HG03439 (cell line): ENCODE results near the gene GOLGA6D.
"Not testable (repeated sequence)": the region's sequence is repeated elsewhere in the genome, so short reads cannot be mapped to it uniquely, and the experiment has no call there.

Experiments used
- ATAC-seq: cut with Tn5 transposase; IDR thresholded peaks from one replicate; pipeline ENCODE4 v1.9.1; 2021; ENCODE audit warnings: mild to moderate bottlenecking, moderate library complexity; ENCODE audit not compliant: unreplicated experiment

GOLGA6D gene, protein sequence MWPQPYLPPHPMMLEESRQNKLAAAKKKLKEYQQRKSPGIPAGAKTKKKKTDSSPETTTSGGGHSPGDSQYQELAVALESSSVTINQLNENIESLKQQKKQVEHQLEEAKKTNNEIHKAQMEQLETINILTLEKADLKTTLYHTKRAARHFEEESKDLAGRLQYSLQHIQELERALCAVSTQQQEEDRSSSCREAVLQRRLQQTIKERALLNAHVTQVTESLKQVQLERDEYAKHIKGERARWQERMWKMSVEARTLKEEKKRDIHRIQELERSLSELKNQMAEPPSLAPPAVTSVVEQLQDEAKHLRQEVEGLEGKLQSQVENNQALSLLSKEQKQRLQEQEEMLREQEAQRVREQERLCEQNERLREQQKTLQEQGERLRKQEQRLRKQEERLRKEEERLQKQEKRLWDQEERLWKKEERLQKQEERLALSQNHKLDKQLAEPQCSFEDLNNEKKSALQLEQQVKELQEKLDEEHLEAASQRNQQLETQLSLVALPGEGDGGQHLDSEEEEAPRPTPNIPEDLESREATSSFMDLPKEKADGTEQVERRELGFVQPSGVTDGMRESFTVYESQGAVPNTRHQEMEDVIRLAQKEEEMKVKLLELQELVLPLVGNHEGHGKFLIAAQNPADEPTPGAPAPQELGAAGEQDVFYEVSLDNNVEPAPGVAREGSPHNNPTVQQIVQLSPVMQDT

DNA sequence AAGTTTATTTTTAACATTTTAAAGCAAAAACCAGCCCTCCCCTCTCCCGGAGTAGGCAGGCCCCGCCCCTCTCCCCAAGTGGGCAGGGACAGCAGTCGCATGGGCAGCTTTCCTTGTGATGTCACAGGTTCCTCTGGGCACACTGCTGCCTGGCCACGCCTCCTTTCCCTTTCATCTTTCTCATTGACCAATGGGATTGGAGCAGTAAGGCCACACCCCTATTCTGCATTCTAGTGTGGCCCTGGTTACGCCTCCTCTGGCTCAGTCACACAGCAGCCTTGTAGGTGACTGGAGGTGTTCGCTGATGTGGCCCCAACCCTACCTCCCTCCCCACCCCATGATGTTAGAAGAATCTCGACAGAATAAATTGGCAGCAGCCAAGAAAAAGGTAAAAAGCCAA is at the start of gene GOLGA6D:
GOLGA6D (plus strand) TSS at position 264 of the 400 bp plus-strand sequence; CDS start at position 305, 41 bp downstream.
- not testable (repeated sequence) for ATAC-seq

DNA sequence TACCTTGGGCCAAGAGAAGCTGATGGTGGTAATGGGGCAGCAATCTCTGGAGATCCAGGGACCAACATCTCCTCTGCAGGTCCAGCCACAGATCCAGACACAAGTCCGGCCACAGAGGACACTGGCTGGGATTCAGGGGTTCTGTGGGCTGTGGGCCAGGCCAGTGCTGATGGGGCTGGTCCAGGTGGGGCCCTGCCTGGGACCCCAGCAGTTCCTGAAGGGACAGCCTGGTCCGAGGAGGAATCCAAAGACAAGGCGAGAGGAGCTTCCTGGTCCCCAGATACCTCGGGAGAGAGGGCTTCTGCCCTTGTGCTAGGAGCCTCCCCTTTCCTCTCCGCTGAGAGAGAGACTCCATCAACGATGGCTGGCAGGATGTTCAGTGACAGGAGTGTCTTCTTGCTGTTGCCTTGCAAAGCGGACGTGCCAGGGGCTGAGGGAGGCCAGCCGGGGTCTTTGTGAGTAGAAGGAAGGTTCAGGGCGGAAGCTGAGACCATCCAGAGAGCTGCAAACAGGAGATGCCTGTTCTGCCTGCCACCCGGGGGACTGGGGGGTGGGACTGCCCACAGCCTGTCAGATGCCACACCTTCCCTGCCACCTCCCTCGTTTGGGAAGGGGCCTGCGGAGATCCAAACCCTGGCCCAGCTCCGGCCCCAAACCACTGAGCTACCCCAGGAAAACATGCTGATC is 49.0 kb upstream of the GOLGA6D start:
- ATAC-seq, result no peak

DNA sequence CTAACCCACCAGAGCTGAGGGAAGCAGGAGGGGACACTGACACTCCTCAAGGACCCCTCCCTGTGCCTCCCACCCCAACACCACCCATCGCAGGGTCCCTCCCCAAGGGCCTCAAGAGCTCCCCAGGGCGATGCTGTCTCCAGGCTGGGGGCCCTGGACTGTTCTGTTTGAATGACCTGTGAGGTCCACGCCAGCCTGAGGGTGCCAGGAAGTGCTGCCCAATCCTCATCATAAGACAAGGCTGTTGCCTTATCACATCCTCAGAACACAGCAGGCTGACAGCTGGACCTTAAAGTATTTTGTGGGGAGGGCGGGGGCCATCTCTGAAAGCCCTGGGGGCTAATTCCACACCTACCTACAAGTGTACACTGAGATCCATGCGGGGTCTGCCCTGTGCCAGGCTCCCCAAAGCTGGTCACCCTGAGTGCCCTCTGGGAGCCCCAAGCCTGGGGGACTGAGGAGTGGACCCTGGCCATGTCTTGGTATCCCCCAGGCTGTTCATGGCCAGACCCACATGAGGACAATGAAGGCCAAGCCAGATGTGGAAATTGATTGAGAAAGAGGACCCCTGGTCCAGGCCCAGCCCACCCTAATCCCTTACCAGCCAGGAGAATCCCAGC is 48.3 kb upstream of the GOLGA6D start:
- no peak for ATAC-seq

DNA sequence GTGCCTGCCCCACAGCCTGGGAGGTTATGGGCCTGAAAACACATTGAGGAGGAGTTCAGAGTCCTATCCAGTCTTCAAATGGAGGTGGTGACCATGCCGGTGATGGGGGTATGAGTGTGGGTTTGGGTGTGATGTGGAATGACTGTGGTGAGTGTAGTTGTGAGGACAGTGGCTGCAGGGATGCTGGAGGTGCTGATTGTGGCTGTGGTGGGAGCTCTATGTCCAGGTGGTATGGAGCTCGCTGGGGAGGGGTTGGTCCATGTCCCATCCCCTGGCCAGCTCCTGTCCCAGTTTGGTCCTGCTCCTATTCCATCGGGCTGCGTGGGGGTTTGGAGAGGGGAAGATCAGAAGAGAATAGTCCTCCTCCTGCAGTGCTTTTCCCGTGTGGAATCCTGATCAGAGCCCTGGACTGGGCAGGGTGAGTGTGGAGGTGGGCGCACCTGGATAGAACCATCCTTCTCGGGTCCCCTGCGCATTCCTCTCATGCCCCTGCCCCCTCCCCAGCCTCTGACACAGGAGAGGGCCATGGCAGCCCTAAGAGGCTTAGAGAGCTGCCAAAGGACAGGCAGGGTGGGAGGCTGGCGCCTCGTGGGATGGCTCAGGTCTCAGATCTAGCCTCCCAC is 47.5 kb upstream of the GOLGA6D start:
- no peak for ATAC-seq

DNA sequence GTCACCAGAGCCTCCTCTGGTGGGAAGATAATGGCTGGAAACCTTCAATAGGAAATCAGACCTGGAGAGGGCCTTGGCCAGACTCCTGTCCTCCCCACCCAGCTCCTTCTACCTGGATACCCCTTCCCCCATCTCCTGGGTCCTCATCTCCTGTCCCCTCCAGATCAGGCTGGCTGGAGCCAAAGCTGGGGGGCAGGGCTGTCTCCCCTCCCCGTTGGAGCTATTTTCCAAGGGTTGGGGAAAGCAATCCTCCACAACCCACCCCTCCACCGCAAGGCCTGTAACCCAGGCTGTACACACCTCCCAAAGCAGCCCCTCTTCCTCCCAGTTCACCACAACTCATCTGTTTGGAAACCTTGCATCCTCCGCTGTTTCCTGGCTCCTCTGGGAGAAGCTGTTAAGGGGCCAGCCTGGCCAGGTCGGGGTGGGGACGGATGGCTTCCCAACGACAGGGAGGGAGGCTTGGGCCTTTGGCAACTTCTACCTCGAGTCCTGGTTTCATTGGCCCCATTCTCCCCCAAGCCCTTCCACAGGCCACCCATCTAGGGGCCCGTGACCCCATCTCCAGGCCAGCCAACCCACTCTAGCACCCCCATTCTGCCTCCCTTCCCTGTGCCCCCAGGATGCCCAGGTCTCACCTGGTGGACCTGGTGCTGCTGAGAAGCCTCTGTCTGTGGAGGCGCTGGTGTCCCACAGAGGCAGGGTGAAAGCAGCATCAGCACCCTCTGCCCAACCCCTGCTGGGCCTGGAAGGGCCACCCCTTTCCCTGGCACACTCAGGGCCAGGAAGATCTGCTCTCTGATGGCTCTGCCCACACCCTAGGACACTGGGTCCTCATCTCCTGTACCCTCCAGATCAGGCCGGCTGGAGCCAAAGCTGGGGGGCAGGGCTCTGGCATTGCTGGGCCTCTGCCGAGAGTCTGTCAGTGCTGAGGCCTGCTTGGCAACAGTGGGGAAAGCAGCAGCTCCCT is 46.6 kb upstream of the GOLGA6D start:
- ATAC-seq, result no peak

DNA sequence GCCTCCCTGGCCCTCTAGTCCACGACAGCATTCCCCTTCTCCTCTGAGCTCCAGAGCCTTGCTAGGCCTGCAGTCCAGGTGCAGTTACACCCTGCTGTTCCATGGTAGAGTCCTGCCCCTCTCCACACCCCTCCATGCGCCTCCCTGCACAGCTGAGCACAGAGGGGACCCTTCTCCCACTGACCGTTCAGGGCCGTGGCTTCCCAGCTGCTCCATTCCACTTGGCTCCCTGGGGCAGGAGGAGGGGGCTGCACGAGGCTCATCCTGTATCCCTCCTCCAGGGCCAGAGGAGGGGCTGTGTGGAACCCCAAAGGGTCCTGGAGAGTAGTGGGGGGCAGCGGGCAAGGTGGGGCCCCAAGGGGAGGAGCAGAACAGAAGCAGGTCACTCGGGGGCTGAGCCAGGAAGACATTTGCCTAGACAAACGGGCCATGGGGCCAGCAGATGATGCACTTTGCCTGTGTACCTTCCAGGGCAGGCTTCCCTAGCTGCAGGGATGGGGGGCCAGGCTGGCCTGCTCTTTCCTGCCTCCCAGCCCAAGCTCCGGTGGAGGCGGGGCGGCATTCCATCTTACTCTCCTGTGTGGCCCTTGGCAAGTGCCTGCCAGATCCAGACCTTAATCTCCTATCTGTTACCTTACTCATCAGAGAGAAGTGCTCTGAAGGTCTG is 45.2 kb upstream of the GOLGA6D start:
- ATAC-seq, result no peak

DNA sequence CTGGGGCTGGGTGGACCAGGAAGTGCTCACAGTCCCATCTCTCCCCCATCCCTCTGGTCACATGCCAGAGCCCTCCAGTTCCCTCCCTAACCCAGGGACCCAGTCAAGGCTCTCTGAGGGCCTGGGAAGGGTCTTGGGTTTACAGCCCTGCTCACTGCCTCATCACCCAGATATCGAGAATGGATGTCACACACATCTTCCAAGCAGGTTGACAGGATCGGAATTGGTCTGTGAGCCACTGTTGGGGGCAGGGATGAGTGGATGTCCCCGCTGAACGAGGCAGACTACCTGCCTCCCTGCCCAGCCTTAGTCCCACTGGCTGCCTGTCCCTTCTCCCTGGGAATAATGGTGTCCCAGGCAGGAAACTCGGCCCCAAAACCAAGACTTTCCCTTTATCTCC is 44.5 kb upstream of the GOLGA6D start:
- no peak for ATAC-seq

DNA sequence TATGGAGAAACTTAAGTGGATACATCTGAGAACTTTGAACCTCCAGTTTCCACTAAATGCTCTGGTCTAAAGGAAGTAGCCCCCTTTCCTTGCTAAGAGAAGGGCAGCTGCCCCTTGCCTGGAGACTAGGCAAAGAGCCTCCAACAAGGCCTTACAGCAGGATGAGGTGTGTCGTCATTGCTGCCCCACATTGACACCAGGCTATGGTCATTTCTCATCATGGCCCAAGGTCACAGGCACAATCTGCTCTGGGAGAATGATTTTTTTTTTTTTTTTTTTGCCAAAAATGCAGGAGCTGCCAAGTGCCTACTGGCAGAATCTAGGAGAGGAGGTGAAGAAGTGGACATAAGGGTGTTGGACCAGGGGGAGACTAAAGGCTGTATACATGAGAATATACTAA is 36.9 kb upstream of the GOLGA6D start:
- ATAC-seq, result not testable (repeated sequence)

DNA sequence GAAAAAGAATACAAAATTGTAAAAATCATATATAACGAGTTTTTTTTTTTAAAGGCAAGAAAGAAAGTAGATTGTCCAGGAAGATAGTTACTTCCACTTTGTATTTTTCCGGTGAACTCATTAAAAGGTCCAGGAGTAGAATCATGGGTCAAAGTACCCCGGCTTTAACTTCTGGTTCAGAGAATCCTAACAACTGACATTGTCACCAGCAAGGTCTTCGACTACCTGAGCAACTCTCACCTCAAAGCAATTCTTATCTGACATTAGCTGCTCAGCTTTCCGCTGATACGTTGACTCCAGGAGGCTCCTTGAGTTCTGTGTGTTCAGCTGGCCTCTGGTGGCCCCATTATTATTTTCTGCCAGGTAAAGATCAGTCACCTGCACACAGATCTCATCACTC is 33.6 kb upstream of the GOLGA6D start:
- ATAC-seq, result not testable (repeated sequence)

DNA sequence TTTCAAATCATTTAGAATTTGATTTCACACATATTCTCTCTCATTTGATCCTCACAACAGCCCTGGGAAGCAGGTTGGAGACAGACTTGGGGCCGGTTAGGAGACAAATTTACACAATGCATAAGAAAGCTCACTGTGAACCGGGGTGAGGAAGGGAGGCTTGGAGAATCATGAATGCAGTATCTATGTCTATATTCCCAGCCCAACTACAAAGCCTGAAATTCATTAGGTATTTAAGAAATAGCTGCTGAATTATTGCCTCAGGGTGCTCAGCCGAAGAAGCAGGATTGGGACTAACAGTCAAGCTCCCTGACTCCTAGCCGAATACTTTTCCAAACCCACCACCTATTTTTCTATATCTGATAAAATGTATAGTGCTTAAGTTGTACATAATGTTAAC is 32.9 kb upstream of the GOLGA6D start:
- ATAC-seq, result no peak

DNA sequence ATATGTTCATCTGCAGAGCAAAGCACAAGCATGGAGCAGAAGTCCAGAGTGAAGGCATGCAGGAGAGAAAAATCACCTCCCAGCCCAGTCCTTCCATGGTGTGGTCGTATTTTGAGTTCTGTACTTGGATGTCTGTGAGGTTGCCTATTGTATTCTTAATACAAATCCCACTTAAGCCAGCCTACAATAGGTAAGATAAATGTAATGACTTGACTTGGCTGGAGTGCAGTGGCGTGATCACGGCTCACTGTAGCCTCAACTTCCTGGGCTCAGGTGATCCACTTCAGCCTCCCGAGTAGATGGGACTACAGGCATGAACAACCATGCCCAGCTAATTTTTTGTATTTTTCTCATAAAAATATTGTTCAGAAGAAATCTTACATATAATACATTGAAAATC is 31.3 kb upstream of the GOLGA6D start:
- ATAC-seq, result not testable (repeated sequence)

DNA sequence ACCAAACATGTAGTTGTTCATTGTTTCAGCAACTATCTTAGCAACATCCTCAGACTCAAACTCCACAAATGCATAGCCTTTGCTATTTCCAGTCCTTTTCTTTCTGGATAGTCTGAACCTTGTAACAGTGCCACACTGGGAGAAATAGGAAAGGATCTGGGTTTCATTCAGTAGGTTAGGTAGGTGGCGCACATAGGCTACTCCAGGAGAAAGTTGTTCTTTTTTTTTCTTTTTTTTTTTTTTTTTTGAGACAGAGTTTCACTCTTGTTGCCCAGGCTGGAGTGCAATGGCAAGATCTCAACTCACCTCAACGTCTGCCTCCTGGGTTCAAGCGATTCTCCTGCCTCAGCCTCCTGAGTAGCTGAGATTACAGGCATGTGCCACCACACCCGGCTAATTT is 30.4 kb upstream of the GOLGA6D start:
- ATAC-seq, result not testable (repeated sequence)

DNA sequence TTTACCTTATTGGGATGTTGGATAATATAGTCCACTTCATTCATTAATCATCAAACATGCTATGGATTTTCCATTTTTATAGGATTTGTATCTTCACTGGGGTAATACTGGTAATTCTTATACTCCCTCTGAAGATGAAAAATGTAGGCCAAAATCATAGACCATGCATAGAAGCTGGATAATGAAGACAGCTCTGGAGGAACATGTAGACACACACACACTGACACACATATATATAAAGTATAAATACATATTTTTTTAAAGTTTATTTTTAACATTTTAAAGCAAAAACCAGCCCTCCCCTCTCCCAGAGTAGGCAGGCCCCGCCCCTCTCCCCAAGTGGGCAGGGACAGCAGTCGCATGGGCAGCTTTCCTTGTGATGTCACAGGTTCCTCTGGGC is 24.6 kb upstream of the GOLGA6D start, which contains the start of gene GOLGA6C:
GOLGA6C (plus strand) TSS at position 301 of the 400 bp plus-strand sequence. CDS start 265 bp downstream, outside the sequence.
- ATAC-seq, result not testable (repeated sequence)

DNA sequence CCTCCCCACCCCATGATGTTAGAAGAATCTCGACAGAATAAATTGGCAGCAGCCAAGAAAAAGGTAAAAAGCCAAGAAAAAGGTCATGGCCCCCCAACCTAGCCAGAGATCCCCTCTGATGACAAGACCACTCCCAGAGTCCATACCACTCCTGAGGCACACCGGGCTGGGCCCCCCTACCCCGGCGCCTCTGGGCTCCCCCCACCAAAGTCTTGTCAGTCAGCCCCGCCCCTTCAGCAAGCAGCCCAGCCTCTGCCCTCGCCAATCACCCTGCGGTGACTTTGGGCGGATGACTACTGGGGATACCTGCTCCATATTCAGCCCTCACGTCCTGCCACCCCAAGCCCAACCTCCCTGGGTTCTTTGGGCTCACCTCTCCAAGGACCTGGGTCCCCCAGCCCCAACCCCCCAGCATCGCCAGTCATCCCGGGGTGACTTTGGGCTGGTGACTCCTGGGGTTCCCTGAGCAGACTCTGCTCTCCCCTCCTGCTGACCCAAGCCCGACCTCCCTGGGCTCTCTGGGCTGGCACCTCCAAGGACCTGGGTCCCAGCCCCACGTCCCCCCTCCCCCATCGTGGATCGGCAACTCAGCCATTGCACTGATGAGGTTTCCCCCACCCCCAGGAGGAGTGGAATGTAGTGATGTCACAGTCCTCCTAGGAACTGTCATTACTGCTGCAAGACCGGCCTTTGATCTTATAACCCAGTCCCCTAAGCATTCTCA is 23.9 kb upstream of the GOLGA6D start:
- not testable (repeated sequence) for ATAC-seq

DNA sequence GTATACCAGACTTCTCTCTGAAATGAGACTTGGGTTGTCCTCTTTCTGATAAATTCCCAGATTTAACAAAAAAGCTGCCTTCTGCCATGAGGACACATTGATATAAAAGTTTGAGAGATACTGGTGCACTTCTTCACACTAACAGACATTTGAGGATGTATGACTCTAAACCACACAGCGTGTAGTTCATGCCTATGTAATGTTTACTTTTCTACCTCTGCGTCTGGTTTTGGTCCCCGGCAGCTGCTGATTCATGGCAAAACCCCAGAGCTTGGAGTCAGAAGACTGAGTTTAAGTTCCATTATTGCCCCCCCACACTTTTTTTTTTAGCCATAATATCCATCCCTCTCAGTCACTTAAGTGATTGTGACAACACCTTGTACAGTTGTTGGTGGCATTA is 22.8 kb upstream of the GOLGA6D start:
- not testable (repeated sequence) for ATAC-seq

DNA sequence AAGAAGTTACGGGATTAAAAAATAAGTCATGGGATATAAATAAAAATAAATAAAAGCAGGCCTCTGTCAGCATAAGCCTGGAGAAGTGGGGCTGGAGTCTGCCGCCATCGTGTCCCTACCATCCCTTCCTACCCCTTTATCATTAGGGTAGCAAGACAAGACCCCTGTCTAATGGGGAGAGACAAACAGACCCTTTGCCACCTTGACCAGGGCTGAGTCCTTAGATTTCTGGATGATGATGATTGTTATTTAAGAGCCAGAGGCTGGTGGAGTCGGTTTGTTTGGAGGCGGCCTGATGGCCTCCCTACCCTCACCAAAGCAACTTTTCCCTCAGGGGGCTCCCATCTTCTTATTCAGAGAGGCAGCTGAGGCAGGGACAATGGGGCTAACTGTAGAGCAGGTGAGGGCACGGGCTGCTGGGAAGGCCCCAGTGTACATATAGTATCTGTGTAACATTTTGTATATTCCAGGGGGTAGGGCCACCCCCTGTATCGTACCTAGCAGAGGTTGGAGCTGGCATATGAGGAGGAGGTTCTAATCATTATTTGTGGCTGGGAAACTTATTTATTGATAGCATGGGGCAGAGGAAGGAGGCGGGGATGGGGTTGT is 8.8 kb upstream of the GOLGA6D start:
- ATAC-seq, result not testable (repeated sequence)

DNA sequence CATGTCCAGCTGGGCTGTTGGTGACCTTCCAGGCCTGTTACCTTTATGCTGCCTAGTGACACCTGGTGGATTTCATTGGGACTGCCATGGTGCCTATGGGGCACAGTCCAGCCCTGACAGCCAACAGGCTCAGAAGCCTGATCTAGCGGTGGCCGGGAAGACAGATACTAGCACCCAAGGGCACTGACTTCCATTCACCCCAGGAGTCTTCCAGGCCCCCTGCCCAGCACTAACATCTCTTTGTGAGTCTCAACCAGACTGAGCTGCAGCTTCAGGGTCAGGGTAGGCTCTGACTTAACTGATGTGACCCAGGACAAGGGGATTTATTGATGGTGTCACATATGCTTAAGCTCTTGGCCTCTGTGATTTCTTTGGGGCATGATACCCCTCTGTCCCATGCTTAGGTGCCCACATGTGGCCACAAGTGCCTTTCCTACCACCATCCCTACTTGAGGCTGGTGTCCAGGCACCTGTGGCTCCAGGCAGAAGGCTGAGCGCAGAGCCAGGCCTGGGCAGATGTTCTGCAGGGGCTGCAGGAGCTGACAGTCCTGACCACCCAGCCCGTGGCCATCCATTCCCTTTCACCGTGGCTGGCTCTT is 8.0 kb upstream of the GOLGA6D start:
- ATAC-seq, result not testable (repeated sequence)
